Neural cell (in vitro differentiated cells): Measurements from ENCODE around the gene GAL3ST3. TPM values are rescaled to one million over a fixed set of nuclear protein-coding genes. Genes with fewer than 3 reads are reported as not detected.

Experiments used
- H2AFZ ChIP-seq: fragments of 200-600, 300-800 bp; sonication (generic), shearing (Covaris generic); 2 replicates; pipeline ENCODE4 v1.6.0; 2014; ENCODE audit warnings: low read depth, mild to moderate bottlenecking, antibody characterized with exemption, low read length, moderate library complexity
- H3F3A ChIP-seq: fragments of 200-600 bp; shearing (Covaris generic); 2 replicates; pipeline ENCODE4 v1.6.1; 2016; ENCODE audit warnings: mild to moderate bottlenecking, moderate library complexity, mixed read lengths, antibody characterized with exemption, low read length; ENCODE audit not compliant: insufficient read depth, poor library complexity, severe bottlenecking
- H3K27ac ChIP-seq: fragments of 200-600, 300-800 bp; sonication (generic), shearing (Covaris generic); 2 replicates; pipeline ENCODE4 v1.5.1; 2014; ENCODE audit warnings: mild to moderate bottlenecking, low read length, moderate library complexity
- H3K27me3 ChIP-seq: fragments of 300-800, 200-600 bp; sonication (generic), shearing (Covaris generic); 2 replicates; pipeline ENCODE4 v1.6.0; 2014; ENCODE audit warnings: mild to moderate bottlenecking, low read depth, low read length, moderate library complexity; ENCODE audit not compliant: insufficient read depth
- H3K36me3 ChIP-seq: fragments of 300-800, 200-600 bp; sonication (generic), shearing (Covaris generic); 2 replicates; pipeline ENCODE4 v1.5.1; 2014; ENCODE audit warnings: mild to moderate bottlenecking, antibody characterized with exemption, low read length, moderate library complexity; ENCODE audit not compliant: insufficient read depth
- H3K4me2 ChIP-seq: fragments of 300-800, 200-600 bp; sonication (generic), shearing (Covaris generic); 2 replicates; pipeline ENCODE4 v1.6.0; 2014; ENCODE audit warnings: mild to moderate bottlenecking, low read length
- H3K4me3 ChIP-seq: fragments of 300-800, 200-600 bp; sonication (generic), shearing (Covaris generic); 2 replicates; pipeline ENCODE4 v1.5.1; 2014; ENCODE audit warnings: mild to moderate bottlenecking, low read length, moderate library complexity
- H3K79me2 ChIP-seq: fragments of 200-600 bp; shearing (Covaris generic); replicated peaks from 2 replicates; pipeline ENCODE4 v1.6.0; 2014; ENCODE audit warnings: mild to moderate bottlenecking, low read length, moderate library complexity; ENCODE audit not compliant: insufficient read depth
- H3K9ac ChIP-seq: fragments of 300-800, 200-600 bp; sonication (generic), shearing (Covaris generic); 2 replicates; pipeline ENCODE4 v1.6.1; 2016; ENCODE audit warnings: mild to moderate bottlenecking, low read length, mixed read lengths
- H3K9me2 ChIP-seq: fragments of 200-600 bp; shearing (Covaris generic); 2 replicates; pipeline ENCODE4 v1.6.1; 2016; ENCODE audit warnings: mild to moderate bottlenecking, low read length, mixed read lengths; ENCODE audit not compliant: insufficient read depth
- H3K9me3 ChIP-seq: fragments of 200-600, 300-800 bp; sonication (generic), shearing (Covaris generic); 2 replicates; pipeline ENCODE4 v1.6.1; 2016; ENCODE audit warnings: mild to moderate bottlenecking, mixed run types, low read length, moderate library complexity, mixed read lengths
- H4K20me1 ChIP-seq: fragments of 200-600 bp; shearing (Covaris generic); 2 replicates; pipeline ENCODE4 v1.6.1; 2016; ENCODE audit warnings: mild to moderate bottlenecking, mixed run types; ENCODE audit not compliant: insufficient read depth
- EP300 ChIP-seq: fragments of 450-650 bp; conservative IDR thresholded peaks from 2 replicates; pipeline ENCODE4 v1.6.1; 2014; ENCODE audit warnings: antibody characterized with exemption, mild to moderate bottlenecking, moderate library complexity; ENCODE audit not compliant: poor library complexity, severe bottlenecking
- EZH2 ChIP-seq: fragments of 200-600, 300-800 bp; shearing (Covaris generic), sonication (generic); IDR thresholded peaks from 2 replicates; pipeline ENCODE4 v1.6.1; 2014; ENCODE audit warnings: antibody characterized with exemption, low read length, borderline replicate concordance, mild to moderate bottlenecking; ENCODE audit not compliant: insufficient read depth, poor library complexity, severe bottlenecking
- MXI1 ChIP-seq: fragments of 450-650 bp; conservative IDR thresholded peaks from 2 replicates; pipeline ENCODE4 v1.6.1; 2014; ENCODE audit warnings: antibody characterized with exemption, mild to moderate bottlenecking; ENCODE audit not compliant: poor library complexity, severe bottlenecking
- POLR2AphosphoS5 ChIP-seq: IDR thresholded peaks from 2 replicates; pipeline ENCODE4 v1.6.1; 2012
- RAD21 ChIP-seq: fragments of 450-650 bp; conservative IDR thresholded peaks from 2 replicates; pipeline ENCODE4 v1.6.1; 2014; ENCODE audit warnings: antibody characterized with exemption, mild to moderate bottlenecking, moderate library complexity
- SMC3 ChIP-seq: fragments of 450-650 bp; conservative IDR thresholded peaks from 2 replicates; pipeline ENCODE4 v1.6.1; 2014; ENCODE audit warnings: antibody characterized with exemption, mild to moderate bottlenecking, moderate library complexity; ENCODE audit not compliant: poor library complexity
- TAF1 ChIP-seq: IDR thresholded peaks from 2 replicates; pipeline ENCODE4 v1.6.1; 2012; ENCODE audit warnings: low read depth
- polyA plus RNA-seq: library from polyadenylated mRNA; depleted of rRNA; stranded (reverse); fragments of >200 nt; gene quantifications from 2 replicates; pipeline ENCODE4 v1.2.3, GENCODE V29; 2014
- TF ChIP-seq, protein P1 (sequence below): IDR thresholded peaks from 2 replicates; pipeline ENCODE4 v1.6.1; 2012; ENCODE audit warnings: borderline replicate concordance
- TF ChIP-seq, protein P2 (sequence below): fragments of 450-650 bp; IDR thresholded peaks from 2 replicates; pipeline ENCODE4 v1.5.1; 2014; ENCODE audit warnings: antibody characterized with exemption, mild to moderate bottlenecking, moderate library complexity; ENCODE audit not compliant: poor library complexity, severe bottlenecking

Gene GAL3ST3
- polyA plus RNA-seq, 1 donor from 2014 or later, result 17.2 TPM

- H3K79me2 ChIP-seq, result peaks cover 4% of the 10 kb centered on the region
- no peak overlapping the region for H3K4me3 ChIP-seq
Observed at GRCh38 chr11:66061268-66061667, 12.3 kb upstream of the GAL3ST3 start.

DNA sequence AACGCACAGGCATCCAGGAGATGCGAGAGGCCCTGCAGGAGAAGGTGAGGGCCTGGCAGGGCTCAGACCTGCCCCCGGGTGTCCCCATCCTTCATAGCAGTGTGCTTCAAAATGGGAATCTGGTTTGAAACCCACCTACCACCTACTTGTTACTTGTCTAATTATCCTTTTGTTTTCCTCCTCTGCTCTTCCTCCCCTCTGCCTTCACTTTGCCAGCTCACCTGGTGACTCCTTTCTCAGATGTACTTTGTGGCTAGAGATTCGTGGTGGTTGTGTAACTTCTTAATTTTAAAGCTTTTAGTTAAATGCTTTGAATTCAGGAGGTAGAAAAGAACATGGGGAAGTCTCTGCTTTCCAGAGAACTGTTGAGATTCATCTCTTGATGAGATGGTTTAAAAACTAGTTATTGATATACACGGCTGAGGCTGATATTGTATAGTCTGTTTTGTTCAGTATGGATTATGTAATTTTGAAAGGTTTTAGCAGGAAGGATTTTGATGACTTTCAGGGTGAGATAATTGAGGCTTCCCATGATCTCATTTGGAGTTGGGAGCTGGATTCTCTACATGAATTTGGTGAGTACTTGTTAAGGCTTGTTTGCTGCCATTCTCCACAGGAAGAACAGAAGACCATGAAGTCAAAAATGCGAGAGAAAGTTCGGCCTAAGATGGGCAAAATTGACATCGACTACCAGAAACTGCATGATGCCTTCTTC, 11.2 kb upstream of the GAL3ST3 start:
- Histone ChIP-seq H3F3A (no peaks in the 10 kb centered on the region), H3K9me3 (no peaks in the 10 kb centered on the region), H3K9me2 (no peaks in the 10 kb centered on the region), H3K27ac (no peak overlapping the region), H3K27me3 (no peaks in the 10 kb centered on the region), H4K20me1 (no peaks in the 10 kb centered on the region), H3K79me2 (peaks cover 7% of the 10 kb centered on the region), H2AFZ (no peak overlapping the region), H3K9ac (no peak overlapping the region), H3K36me3 (peaks cover 8% of the 10 kb centered on the region), H3K4me3 (no peak overlapping the region), H3K4me2 (no peak overlapping the region)
- TF ChIP-seq RAD21, result no peak
- no peak for TF ChIP-seq EZH2
- TF ChIP-seq POLR2AphosphoS5, result no peak
- TF ChIP-seq, protein P1, sequence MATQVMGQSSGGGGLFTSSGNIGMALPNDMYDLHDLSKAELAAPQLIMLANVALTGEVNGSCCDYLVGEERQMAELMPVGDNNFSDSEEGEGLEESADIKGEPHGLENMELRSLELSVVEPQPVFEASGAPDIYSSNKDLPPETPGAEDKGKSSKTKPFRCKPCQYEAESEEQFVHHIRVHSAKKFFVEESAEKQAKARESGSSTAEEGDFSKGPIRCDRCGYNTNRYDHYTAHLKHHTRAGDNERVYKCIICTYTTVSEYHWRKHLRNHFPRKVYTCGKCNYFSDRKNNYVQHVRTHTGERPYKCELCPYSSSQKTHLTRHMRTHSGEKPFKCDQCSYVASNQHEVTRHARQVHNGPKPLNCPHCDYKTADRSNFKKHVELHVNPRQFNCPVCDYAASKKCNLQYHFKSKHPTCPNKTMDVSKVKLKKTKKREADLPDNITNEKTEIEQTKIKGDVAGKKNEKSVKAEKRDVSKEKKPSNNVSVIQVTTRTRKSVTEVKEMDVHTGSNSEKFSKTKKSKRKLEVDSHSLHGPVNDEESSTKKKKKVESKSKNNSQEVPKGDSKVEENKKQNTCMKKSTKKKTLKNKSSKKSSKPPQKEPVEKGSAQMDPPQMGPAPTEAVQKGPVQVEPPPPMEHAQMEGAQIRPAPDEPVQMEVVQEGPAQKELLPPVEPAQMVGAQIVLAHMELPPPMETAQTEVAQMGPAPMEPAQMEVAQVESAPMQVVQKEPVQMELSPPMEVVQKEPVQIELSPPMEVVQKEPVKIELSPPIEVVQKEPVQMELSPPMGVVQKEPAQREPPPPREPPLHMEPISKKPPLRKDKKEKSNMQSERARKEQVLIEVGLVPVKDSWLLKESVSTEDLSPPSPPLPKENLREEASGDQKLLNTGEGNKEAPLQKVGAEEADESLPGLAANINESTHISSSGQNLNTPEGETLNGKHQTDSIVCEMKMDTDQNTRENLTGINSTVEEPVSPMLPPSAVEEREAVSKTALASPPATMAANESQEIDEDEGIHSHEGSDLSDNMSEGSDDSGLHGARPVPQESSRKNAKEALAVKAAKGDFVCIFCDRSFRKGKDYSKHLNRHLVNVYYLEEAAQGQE, result no peak
- no peak for TF ChIP-seq SMC3
- TF ChIP-seq, protein P2, sequence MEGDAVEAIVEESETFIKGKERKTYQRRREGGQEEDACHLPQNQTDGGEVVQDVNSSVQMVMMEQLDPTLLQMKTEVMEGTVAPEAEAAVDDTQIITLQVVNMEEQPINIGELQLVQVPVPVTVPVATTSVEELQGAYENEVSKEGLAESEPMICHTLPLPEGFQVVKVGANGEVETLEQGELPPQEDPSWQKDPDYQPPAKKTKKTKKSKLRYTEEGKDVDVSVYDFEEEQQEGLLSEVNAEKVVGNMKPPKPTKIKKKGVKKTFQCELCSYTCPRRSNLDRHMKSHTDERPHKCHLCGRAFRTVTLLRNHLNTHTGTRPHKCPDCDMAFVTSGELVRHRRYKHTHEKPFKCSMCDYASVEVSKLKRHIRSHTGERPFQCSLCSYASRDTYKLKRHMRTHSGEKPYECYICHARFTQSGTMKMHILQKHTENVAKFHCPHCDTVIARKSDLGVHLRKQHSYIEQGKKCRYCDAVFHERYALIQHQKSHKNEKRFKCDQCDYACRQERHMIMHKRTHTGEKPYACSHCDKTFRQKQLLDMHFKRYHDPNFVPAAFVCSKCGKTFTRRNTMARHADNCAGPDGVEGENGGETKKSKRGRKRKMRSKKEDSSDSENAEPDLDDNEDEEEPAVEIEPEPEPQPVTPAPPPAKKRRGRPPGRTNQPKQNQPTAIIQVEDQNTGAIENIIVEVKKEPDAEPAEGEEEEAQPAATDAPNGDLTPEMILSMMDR, result no peak
- no peak for TF ChIP-seq TAF1
- no peak for TF ChIP-seq EP300
- no peak for TF ChIP-seq MXI1

More at GRCh38 chr11:66061268-66061667, 12.3 kb upstream of the GAL3ST3 start:
- H3K9me2 ChIP-seq, result no peaks in the 10 kb centered on the region
- H2AFZ ChIP-seq, result no peak overlapping the region
- no peaks in the 10 kb centered on the region for H3K27me3 ChIP-seq
- no peak for TF ChIP-seq POLR2AphosphoS5
- TF ChIP-seq MXI1, result no peak
- no peak for TF ChIP-seq RAD21
- no peak for TF ChIP-seq TAF1
- no peak overlapping the region for H3K9ac ChIP-seq
- no peaks in the 10 kb centered on the region for H3F3A ChIP-seq
- no peaks in the 10 kb centered on the region for H3K9me3 ChIP-seq
- no peaks in the 10 kb centered on the region for H4K20me1 ChIP-seq
- no peak overlapping the region for H3K27ac ChIP-seq
- no peak overlapping the region for H3K4me2 ChIP-seq
- peaks cover 8% of the 10 kb centered on the region for H3K36me3 ChIP-seq
